ENCODE measurements around the gene UBAC2.

GRCh38 chr13:99173606-99174005, 27.0 kb upstream of the UBAC2 start:
- TF ChIP-seq POLR2A (IDR thresholded peaks at IDR 0.05) = no peak
- TF ChIP-seq CTCF (IDR thresholded peaks at IDR 0.05) = no peak

All from heart left ventricle (tissue), 13 donors.